Posterior cingulate gyrus (tissue), 11 donors: ENCODE measurements around the gene SCD.
"Not testable (repeated sequence)": the region's sequence is repeated elsewhere in the genome, so short reads cannot be mapped to it uniquely, and the experiment has no call there.

ENCODE experiments used
- DNase-seq, 10 donors: peaks; one replicate each; pipeline versions ENCODE4 v3.0.0 to v3.0.0-alpha.2; 2020 to 2021; ENCODE audit warnings: mixed read lengths in 3 of 10
- intact Hi-C: fragments of 100-400 bp; cut with DNase I; formaldehyde crosslinking; loops from one replicate; pipeline ENCODE4 v1.15.1; 2023

SCD gene

GRCh38 chr10:100359030-100359432, 12.0 kb downstream of the SCD start:
- intact Hi-C loops, result no loop called here
- no peak for DNase-seq

GRCh38 chr10:100359529-100360150, 12.6 kb downstream of the SCD start:
- peak in 1 of 10 donors; percentile 22 for DNase-seq
- intact Hi-C loops, result no loop called here

GRCh38 chr10:100360234-100360633, 13.2 kb downstream of the SCD start:
- intact Hi-C loops, result no loop called here
- peak in 1 of 10 donors; percentile 57 for DNase-seq

GRCh38 chr10:100362570-100363496, 15.8 kb downstream of the SCD start:
- DNase-seq, result peak in 4 of 10 donors; percentile 21 to 50 (median 30)
- intact Hi-C loops, result no loop called here

GRCh38 chr10:100364175-100364574, 17.1 kb downstream of the SCD start:
- DNase-seq, result no peak
- intact Hi-C loops, result no loop called here

GRCh38 chr10:100364735-100365391, 17.8 kb downstream of the SCD start:
- intact Hi-C loops, result no loop called here
- DNase-seq, result peak in 8 of 10 donors; percentile 18 to 90 (median 53)

GRCh38 chr10:100368721-100369120, 21.7 kb downstream of the SCD start:
- intact Hi-C loops, result no loop called here
- no peak for DNase-seq

- intact Hi-C loops, result no loop called here
- peak; percentile 65 to 97 (median 84) for DNase-seq
Observed at GRCh38 chr10:100370714-100371481, 23.9 kb downstream of the SCD start.

- intact Hi-C loops, result loop anchor here (2.0 kb wide), 1 partner anchor 25 kb away; the partner anchor contains the start of gene SCD
- DNase-seq, result no peak
Observed at GRCh38 chr10:100371482-100372027, 24.5 kb downstream of the SCD start.

GRCh38 chr10:100372415-100373297, 25.6 kb downstream of the SCD start:
- intact Hi-C loops, result loop anchor here (2.0 kb wide), 1 partner anchor 26 kb away; the partner anchor contains the start of gene SCD

GRCh38 chr10:100373298-100374199, 26.5 kb downstream of the SCD start:
- intact Hi-C loops, result loop anchor here (2.0 kb wide), 1 partner anchor 27 kb away; the partner anchor contains the start of gene SCD

More at GRCh38 chr10:100372415-100373297, 25.6 kb downstream of the SCD start:
- no peak for DNase-seq

GRCh38 chr10:100374200-100374655, 27.2 kb downstream of the SCD start:
- intact Hi-C loops, result no loop called here
- DNase-seq, result no peak

More at GRCh38 chr10:100373298-100374199, 26.5 kb downstream of the SCD start:
- peak; percentile 96 to 100 (median 98) for DNase-seq

GRCh38 chr10:100374677-100375353, 27.8 kb downstream of the SCD start:
- DNase-seq, intact Hi-C loops: not testable (repeated sequence)

GRCh38 chr10:100376656-100377055, 29.6 kb downstream of the SCD start:
- intact Hi-C loops, DNase-seq: not testable (repeated sequence)

GRCh38 chr10:100377830-100378229, 30.8 kb downstream of the SCD start:
- DNase-seq, result no peak
- intact Hi-C loops, result no loop called here

- intact Hi-C loops, result no loop called here
- no peak for DNase-seq
Observed at GRCh38 chr10:100380400-100380799, 33.4 kb downstream of the SCD start.

GRCh38 chr10:100382553-100382952, 35.5 kb downstream of the SCD start:
- DNase-seq, result no peak
- intact Hi-C loops, result no loop called here
